Measurements from ENCODE around the gene SEC14L6. TPM values are rescaled to one million over a fixed set of nuclear protein-coding genes. Genes with fewer than 3 reads are reported as not detected.

Gene SEC14L6
- total RNA-seq, 2 experiments from 2014 or later = not detected

- POLR2A ChIA-PET = no interaction called here
- no peak overlapping the region for H3K4me3 ChIP-seq (ENCODE audit: low read length)
- Mint-ChIP-seq H3K4me1 (ENCODE audit: low read depth) (no peaks in the 10 kb centered on the region), H3K27me3 (peaks cover 9% of the 10 kb centered on the region), H3K36me3 (ENCODE audit: low read depth) (no peaks in the 10 kb centered on the region), H3K9me3 (no peaks in the 10 kb centered on the region), H3K27ac (no peak overlapping the region), H3K4me3 (no peak overlapping the region)
- H3K9me3 ChIP-seq (ENCODE audit: control insufficient read depth in 1 of 2, insufficient read depth in 1 of 2, low read length in 2 of 2) = peaks cover 0 to 3% of the 10 kb centered on the region in 2 experiments
- H3K27me3 ChIP-seq (ENCODE audit: control insufficient read depth in 1 of 2, insufficient read depth in 2 of 2, low read length in 2 of 2) = no peaks in the 10 kb centered on the region
- TF ChIP-seq CTCF (IDR thresholded peaks at IDR 0.05) = no peak
- H3K4me1 ChIP-seq (ENCODE audit: insufficient read depth, low read length) = no peaks in the 10 kb centered on the region
- DNase-seq (no peak), ATAC-seq (ENCODE audit: poor library complexity) (no peak)
- H3K27ac ChIP-seq (ENCODE audit: low read depth in 1 of 2, low read length in 2 of 2) = no peak overlapping the region
- intact Hi-C loops (cut with DNase I, micrococcal nuclease) = no loop called here
- H3K36me3 ChIP-seq (ENCODE audit: insufficient read depth, low read length) = no peaks in the 10 kb centered on the region
- CTCF ChIA-PET = no interaction called here
These were observed 22.7 kb downstream of the SEC14L6 start for GRCh38 chr22:30523646-30524489.

DNA sequence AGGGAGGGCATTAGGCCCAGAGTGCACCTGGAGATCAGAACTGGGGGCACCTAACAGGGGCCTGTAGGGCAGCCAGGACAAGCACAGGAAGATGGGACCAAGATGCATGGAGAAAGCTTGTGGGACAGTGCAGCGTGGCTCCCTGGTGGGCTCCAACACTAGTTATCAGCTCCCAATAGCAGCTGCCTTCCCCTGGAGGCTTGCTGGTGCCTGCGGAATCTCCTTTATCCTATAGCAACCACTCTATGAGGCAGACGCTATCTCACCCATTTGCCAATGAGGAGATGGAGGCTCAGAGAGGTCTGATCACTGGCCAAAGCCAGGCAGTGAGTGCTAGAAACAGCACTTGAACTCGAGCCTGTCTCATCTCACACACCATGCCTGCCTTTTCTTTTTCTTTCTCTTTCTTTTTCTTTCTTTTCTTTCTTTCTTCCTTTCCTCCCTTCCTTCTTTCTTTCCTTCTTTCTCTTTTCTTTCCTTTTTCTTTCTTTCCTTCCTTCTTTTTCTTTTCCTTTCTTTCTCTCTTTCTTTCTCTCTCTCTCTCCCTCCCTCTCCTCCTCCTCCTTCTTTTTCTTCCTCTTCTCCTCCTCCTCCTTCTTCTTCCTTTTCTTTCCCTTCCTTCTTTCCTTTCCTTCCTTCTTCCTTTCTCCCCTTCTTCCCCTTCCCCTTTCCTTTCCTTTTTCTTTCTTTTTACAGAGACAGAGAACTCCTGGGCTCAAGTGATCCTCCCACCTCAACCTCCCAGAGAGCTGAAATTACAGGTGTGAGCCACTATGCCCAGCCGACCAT lies 25.0 kb downstream of the SEC14L6 start:
- Histone ChIP-seq H3K4me3 (ENCODE audit: low read length) (no peak overlapping the region), H3K9me3 (ENCODE audit: control insufficient read depth in 1 of 2, insufficient read depth in 1 of 2, low read length in 2 of 2) (peaks cover 0 to 3% of the 10 kb centered on the region in 2 experiments), H3K4me1 (ENCODE audit: insufficient read depth, low read length) (no peaks in the 10 kb centered on the region), H3K27me3 (ENCODE audit: control insufficient read depth in 1 of 2, insufficient read depth in 2 of 2, low read length in 2 of 2) (no peaks in the 10 kb centered on the region), H3K27ac (ENCODE audit: low read depth in 1 of 2, low read length in 2 of 2) (no peak overlapping the region), H3K36me3 (ENCODE audit: insufficient read depth, low read length) (no peaks in the 10 kb centered on the region)
- intact Hi-C loops (cut with DNase I, micrococcal nuclease) = no loop called here
- no peaks in the 10 kb centered on the region for H3K36me3 Mint-ChIP-seq (ENCODE audit: low read depth)
- TF ChIP-seq CTCF (IDR thresholded peaks at IDR 0.05) = no peak
- no peak for DNase-seq
- H3K27me3 Mint-ChIP-seq = peaks cover 9% of the 10 kb centered on the region
- POLR2A ChIA-PET = no interaction called here
- no peak for ATAC-seq (ENCODE audit: poor library complexity)
- H3K27ac Mint-ChIP-seq = no peak overlapping the region
- CTCF ChIA-PET = no interaction called here
- no peak overlapping the region for H3K4me3 Mint-ChIP-seq
- no peaks in the 10 kb centered on the region for H3K4me1 Mint-ChIP-seq (ENCODE audit: low read depth)
- no peaks in the 10 kb centered on the region for H3K9me3 Mint-ChIP-seq

- Histone ChIP-seq H3K4me1 (ENCODE audit: insufficient read depth, low read length) (no peaks in the 10 kb centered on the region), H3K9me3 (ENCODE audit: control insufficient read depth in 1 of 2, insufficient read depth in 1 of 2, low read length in 2 of 2) (peaks cover 0 to 3% of the 10 kb centered on the region in 2 experiments), H3K36me3 (ENCODE audit: insufficient read depth, low read length) (no peaks in the 10 kb centered on the region), H3K4me3 (ENCODE audit: low read length) (no peak overlapping the region), H3K27me3 (ENCODE audit: control insufficient read depth in 1 of 2, insufficient read depth in 2 of 2, low read length in 2 of 2) (no peaks in the 10 kb centered on the region), H3K27ac (ENCODE audit: low read depth in 1 of 2, low read length in 2 of 2) (no peak overlapping the region)
- Mint-ChIP-seq H3K27ac (no peak overlapping the region), H3K36me3 (ENCODE audit: low read depth) (no peaks in the 10 kb centered on the region), H3K4me3 (no peak overlapping the region), H3K9me3 (no peaks in the 10 kb centered on the region), H3K27me3 (peaks cover 9% of the 10 kb centered on the region), H3K4me1 (ENCODE audit: low read depth) (no peaks in the 10 kb centered on the region)
- ATAC-seq (ENCODE audit: poor library complexity) = no peak
- ChIA-PET CTCF (no interaction called here), POLR2A (no interaction called here)
- intact Hi-C loops (cut with DNase I, micrococcal nuclease) = no loop called here
- TF ChIP-seq CTCF (IDR thresholded peaks at IDR 0.05) = no peak
- no peak for DNase-seq
These were observed 26.6 kb downstream of the SEC14L6 start for GRCh38 chr22:30519842-30520425.
